HG03045 (cell line): ENCODE results near the gene SERPINA6.
"Not testable (repeated sequence)": the region's sequence is repeated elsewhere in the genome, so short reads cannot be mapped to it uniquely, and the experiment has no call there.

ENCODE experiments used
- ATAC-seq: cut with Tn5 transposase; IDR thresholded peaks from one replicate; pipeline ENCODE4 v1.9.1; 2021; ENCODE audit warnings: mild to moderate bottlenecking, moderate library complexity; ENCODE audit not compliant: unreplicated experiment

The SERPINA6 gene

DNA sequence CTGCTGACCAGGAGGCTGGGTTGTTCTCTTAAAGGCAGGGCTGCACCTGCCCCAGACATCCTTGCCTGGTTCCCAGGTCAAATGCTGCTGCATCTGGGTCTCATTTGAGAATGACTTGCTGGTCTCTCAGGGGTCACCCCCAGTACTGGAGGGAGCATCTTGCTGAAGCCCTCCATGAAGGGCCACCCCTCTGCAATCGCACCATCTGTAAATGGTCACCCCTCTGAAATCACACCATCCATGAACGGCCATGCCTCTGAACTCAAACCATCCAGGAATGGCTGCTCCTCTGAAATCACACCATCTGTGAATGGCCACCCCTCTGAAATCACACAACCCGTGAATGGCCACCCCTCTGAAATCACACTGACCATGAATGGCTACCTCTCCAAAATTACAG lies 7.3 kb upstream of the SERPINA6 start:
- no peak for ATAC-seq

GRCh38 chr14:94329857-94330256 lies 6.7 kb upstream of the SERPINA6 start:
- ATAC-seq: no peak

GRCh38 chr14:94328196-94328595 lies 5.1 kb upstream of the SERPINA6 start:
- ATAC-seq: no peak

- ATAC-seq: no peak
These were observed 1.5 kb downstream of the SERPINA6 start for GRCh38 chr14:94321421-94322271.

- no peak for ATAC-seq
These were observed 2.9 kb downstream of the SERPINA6 start for GRCh38 chr14:94320243-94320642.

- ATAC-seq: no peak
These were observed 5.9 kb downstream of the SERPINA6 start for GRCh38 chr14:94317259-94317658.

DNA sequence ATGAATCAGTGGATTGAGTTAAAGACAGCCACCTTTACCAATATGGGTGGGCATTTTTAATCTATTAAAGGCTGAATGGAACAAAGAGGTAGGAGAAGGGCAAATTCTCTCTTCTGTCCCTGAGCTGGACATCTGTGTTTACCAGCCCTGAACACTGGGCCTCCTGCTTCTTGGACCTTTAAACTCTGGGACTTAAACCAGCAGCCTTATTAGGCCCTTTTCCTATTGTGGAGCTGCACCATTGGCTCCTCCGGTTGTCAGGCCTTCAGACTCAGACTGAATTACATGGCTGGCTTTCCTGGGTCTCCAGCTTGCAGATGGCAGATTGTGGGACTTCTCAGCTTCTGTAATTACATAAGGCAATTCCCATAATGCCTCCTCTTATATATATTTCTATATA lies 6.4 kb downstream of the SERPINA6 start:
- no peak for ATAC-seq

DNA sequence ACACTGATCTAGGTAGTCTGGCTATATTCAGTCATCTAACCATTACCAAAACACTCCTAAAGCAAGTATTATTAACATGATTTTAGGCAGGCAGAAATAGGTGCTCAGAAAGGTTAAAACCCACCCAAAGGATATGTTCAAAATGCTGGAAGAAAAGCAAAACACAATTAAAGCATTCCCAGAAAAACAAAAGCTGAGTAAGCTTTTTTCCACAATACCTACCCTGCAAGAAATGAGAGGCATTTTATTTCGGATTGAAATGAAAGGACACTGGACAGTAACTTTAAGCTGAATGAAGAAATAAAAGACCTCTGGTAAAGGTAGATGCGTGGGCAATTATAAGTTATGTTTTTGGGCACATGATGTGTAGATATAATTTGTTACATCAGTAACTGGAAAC lies 8.2 kb downstream of the SERPINA6 start:
- ATAC-seq: no peak

- no peak for ATAC-seq
These were observed 9.0 kb downstream of the SERPINA6 start for GRCh38 chr14:94313991-94314655.

- no peak for ATAC-seq
These were observed 10.5 kb downstream of the SERPINA6 start for GRCh38 chr14:94312481-94313246.

DNA sequence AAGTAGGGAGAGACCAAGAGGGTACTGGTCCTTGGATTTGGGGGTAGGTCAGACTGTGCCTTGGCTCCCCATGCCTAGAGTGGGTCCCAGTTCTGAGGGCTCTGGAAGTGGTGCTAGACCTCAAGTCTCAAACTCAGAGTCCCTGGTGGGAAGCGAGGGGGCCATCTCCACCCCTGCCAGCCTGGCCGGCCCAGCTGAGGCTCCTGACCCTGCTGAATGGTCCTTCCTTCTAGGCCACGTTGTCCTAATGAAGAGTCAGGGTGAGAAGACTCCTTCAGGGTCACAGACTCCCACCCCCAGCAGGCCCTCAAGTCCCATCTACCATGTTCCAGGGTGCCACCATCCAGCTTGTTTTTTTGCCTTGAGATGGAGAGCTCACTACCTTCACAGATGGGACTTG lies 12.9 kb downstream of the SERPINA6 start:
- ATAC-seq: no peak

DNA sequence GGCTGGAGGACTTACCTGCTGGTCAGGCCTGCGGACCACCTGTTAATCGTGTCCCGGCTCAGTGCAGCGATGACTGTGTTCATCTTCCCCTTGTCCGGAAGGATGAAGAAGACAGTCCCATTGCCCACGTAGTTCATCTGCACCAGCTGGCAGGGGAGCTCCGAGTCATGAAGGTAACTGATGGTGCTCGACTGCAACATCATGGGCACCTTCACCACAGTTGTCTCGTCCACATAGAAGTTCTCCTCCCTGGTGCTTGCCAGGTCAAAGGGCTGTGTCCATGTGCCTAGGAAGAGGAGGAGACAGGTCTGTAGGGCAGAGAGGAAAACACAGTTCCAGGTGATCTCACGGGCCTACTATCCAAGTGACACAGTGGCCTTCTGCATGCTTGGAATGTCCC lies 13.4 kb downstream of the SERPINA6 start:
- ATAC-seq: no peak

DNA sequence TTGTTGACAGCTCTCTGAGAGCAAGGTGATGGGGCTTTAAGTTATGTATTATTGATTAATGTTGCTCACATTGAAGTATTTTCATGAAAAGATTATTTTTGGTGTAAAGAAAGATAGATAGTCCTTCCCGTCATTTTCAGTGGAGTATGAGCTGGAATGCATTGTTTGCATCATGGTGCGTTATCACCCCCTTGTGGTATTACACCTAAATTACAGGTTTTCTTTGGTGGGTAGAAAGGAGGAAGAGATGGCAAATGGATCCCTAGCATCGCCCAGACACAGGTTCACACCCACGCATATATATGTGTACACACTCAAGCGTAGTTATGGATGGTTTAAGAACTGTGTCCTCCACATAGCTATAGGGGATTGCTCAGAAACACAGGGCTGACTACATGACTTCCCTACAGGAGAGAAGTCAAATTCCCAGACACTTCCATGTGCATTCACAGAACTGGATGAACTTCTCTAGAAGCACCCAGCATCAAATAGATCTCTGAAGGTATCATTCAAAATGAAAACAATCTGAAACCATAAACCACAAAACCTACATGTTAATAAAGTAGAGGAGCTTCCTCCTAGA lies 15.6 kb downstream of the SERPINA6 start:
- ATAC-seq: no peak

GRCh38 chr14:94306047-94306978 lies 16.8 kb downstream of the SERPINA6 start:
- no peak for ATAC-seq

- no peak for ATAC-seq
These were observed 17.5 kb downstream of the SERPINA6 start for GRCh38 chr14:94305620-94306019.

- no peak for ATAC-seq
These were observed 18.9 kb downstream of the SERPINA6 start for GRCh38 chr14:94304243-94304642.

GRCh38 chr14:94303111-94303510 lies 20.0 kb downstream of the SERPINA6 start:
- ATAC-seq: no peak

DNA sequence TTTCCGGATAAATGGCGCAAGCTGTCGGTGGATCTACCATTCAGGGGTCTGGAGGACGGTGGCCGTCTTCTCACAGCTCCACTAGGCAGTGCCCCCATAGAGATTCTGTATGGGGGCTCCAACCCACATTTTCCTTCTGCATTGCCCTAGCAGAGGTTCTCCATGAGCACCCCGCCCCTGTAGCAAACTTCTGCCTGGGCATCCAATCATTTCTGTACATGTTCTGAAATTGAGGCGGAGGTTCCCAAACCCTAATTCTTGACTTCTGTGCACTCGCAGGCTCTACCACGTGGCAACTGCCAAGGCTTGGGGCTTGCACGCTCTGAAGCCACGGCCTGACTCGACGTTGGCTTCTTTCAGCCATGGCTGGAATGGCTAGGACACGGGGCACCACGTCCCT lies 25.0 kb downstream of the SERPINA6 start:
- ATAC-seq: no peak

GRCh38 chr14:94296181-94296545 lies 27.0 kb downstream of the SERPINA6 start:
- ATAC-seq: not testable (repeated sequence)
